Duodenal mucosa (tissue), 2 donors: ENCODE results near the gene CAND1.

Experiments
- H3K27ac ChIP-seq: one replicate; pipeline ENCODE4 v1.7.0; 2013; ENCODE audit warnings: low read depth, low read length
- H3K27me3 ChIP-seq, 2 donors: one replicate each; pipeline ENCODE4 v1.7.0; 2013; ENCODE audit warnings: low read length in 2 of 2, control low read depth in 1 of 2; ENCODE audit not compliant: insufficient read depth in 2 of 2, control insufficient read depth in 1 of 2
- H3K36me3 ChIP-seq, 2 donors: one replicate each; pipeline ENCODE4 v1.7.0; 2013; ENCODE audit warnings: low read length in 2 of 2, control low read depth in 1 of 2; ENCODE audit not compliant: insufficient read depth in 2 of 2, control insufficient read depth in 1 of 2
- H3K4me1 ChIP-seq, 2 donors: one replicate each; pipeline ENCODE4 v1.7.0; 2013; ENCODE audit warnings: low read length in 2 of 2, control low read depth in 1 of 2; ENCODE audit not compliant: insufficient read depth in 2 of 2, control insufficient read depth in 1 of 2
- H3K4me3 ChIP-seq, 2 donors: one replicate each; pipeline ENCODE4 v1.7.0; 2013; ENCODE audit warnings: low read length in 2 of 2, low read depth in 1 of 2
- H3K9ac ChIP-seq, 2 donors: one replicate each; pipeline ENCODE4 v1.7.0; 2013; ENCODE audit warnings: low read length in 2 of 2, low read depth in 1 of 2
- H3K9me3 ChIP-seq, 2 donors: one replicate each; pipeline ENCODE4 v1.7.0; 2013; ENCODE audit warnings: low read length in 2 of 2, control low read depth in 1 of 2; ENCODE audit not compliant: control insufficient read depth in 1 of 2

The CAND1 gene

DNA sequence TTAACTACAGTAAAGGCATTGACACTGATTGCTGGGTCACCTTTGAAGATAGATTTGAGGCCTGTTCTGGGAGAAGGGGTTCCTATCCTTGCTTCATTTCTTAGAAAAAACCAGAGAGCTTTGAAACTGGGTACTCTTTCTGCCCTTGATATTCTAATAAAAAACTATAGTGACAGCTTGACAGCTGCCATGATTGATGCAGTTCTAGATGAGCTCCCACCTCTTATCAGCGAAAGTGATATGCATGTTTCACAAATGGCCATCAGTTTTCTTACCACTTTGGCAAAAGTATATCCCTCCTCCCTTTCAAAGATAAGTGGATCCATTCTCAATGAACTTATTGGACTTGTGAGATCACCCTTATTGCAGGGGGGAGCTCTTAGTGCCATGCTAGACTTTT lies 36.4 kb downstream of the CAND1 start:
- Histone ChIP-seq H3K9ac (no peak overlapping the region), H3K9me3 (no peaks in the 10 kb centered on the region)

GRCh38 chr12:67306712-67307111 lies 37.6 kb downstream of the CAND1 start:
- Histone ChIP-seq H3K4me3 (no peak overlapping the region), H3K27me3 (no peaks in the 10 kb centered on the region), H3K36me3 (peaks cover 42 to 79% of the 10 kb centered on the region in 2 donors), H3K9me3 (no peaks in the 10 kb centered on the region), H3K4me1 (no peaks in the 10 kb centered on the region), H3K27ac (no peak overlapping the region), H3K9ac (no peak overlapping the region)

More for the DNA sequence above, 36.4 kb downstream of the CAND1 start:
- Histone ChIP-seq H3K27me3 (no peaks in the 10 kb centered on the region), H3K4me3 (no peak overlapping the region), H3K27ac (no peak overlapping the region), H3K36me3 (peaks cover 38 to 69% of the 10 kb centered on the region in 2 donors), H3K4me1 (no peaks in the 10 kb centered on the region)

GRCh38 chr12:67315661-67316060 lies 46.5 kb downstream of the CAND1 start:
- Histone ChIP-seq H3K9ac (no peak overlapping the region), H3K36me3 (peaks cover 11 to 42% of the 10 kb centered on the region in 2 donors), H3K9me3 (no peaks in the 10 kb centered on the region), H3K4me1 (no peaks in the 10 kb centered on the region), H3K27ac (no peak overlapping the region), H3K27me3 (no peaks in the 10 kb centered on the region), H3K4me3 (no peak overlapping the region)

GRCh38 chr12:67318786-67319185 lies 49.6 kb downstream of the CAND1 start:
- Histone ChIP-seq H3K36me3 (peaks cover 0 to 15% of the 10 kb centered on the region in 2 donors), H3K9ac (no peak overlapping the region), H3K27me3 (no peaks in the 10 kb centered on the region), H3K4me1 (no peaks in the 10 kb centered on the region), H3K4me3 (no peak overlapping the region), H3K27ac (no peak overlapping the region), H3K9me3 (no peaks in the 10 kb centered on the region)

- Histone ChIP-seq H3K27ac (no peak overlapping the region), H3K27me3 (no peaks in the 10 kb centered on the region), H3K9ac (no peak overlapping the region), H3K9me3 (no peaks in the 10 kb centered on the region), H3K36me3 (peaks cover 0 to 10% of the 10 kb centered on the region in 2 donors), H3K4me3 (no peak overlapping the region), H3K4me1 (no peaks in the 10 kb centered on the region)
Measured at GRCh38 chr12:67319936-67320335, 50.8 kb downstream of the CAND1 start.

DNA sequence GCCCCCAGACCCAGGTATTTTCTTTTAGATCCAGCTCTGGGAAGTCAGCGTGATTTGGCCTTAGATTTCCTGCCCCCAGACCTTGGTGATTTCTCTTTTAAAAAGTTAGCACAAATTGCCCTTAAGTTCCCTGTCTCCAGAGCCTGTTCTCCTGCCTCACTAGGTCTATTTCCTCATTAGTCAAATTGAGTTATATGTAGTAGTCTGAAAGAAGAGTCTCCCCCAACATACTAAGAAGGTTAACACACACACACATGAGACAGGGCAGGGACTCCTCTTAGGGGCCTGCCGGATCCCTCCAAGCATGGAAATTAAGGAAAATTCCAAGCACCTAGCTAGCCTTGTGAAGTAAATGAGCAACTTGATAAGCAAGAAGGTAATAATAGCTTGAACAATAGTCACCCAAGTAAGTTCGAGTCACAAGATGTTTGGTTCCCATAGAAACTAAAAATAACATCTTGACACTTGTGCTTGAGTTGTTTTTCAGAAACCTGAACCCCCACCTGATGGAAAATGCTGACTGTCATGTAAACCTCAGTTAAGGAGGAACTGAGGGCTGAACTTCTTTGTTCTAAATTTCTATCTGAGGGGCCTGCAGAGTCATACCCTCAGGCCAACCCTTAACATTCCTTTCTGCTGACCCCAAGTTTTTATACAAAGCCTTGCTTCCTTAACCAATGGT lies 51.6 kb downstream of the CAND1 start:
- Histone ChIP-seq H3K9me3 (no peaks in the 10 kb centered on the region), H3K36me3 (peaks cover 0 to 10% of the 10 kb centered on the region in 2 donors), H3K4me3 (no peak overlapping the region), H3K27ac (no peak overlapping the region), H3K9ac (no peak overlapping the region), H3K4me1 (no peaks in the 10 kb centered on the region), H3K27me3 (no peaks in the 10 kb centered on the region)

- Histone ChIP-seq H3K9ac (no peak overlapping the region), H3K4me3 (no peak overlapping the region), H3K27me3 (no peaks in the 10 kb centered on the region), H3K27ac (no peak overlapping the region), H3K36me3 (peaks cover 0 to 3% of the 10 kb centered on the region in 2 donors), H3K4me1 (no peaks in the 10 kb centered on the region), H3K9me3 (no peaks in the 10 kb centered on the region)
Measured at GRCh38 chr12:67322580-67322979, 53.4 kb downstream of the CAND1 start.

GRCh38 chr12:67323007-67323406 lies 53.8 kb downstream of the CAND1 start:
- Histone ChIP-seq H3K9me3 (no peaks in the 10 kb centered on the region), H3K27me3 (no peaks in the 10 kb centered on the region), H3K27ac (no peak overlapping the region), H3K4me3 (no peak overlapping the region), H3K4me1 (no peaks in the 10 kb centered on the region), H3K36me3 (peaks cover 0 to 3% of the 10 kb centered on the region in 2 donors), H3K9ac (no peak overlapping the region)

DNA sequence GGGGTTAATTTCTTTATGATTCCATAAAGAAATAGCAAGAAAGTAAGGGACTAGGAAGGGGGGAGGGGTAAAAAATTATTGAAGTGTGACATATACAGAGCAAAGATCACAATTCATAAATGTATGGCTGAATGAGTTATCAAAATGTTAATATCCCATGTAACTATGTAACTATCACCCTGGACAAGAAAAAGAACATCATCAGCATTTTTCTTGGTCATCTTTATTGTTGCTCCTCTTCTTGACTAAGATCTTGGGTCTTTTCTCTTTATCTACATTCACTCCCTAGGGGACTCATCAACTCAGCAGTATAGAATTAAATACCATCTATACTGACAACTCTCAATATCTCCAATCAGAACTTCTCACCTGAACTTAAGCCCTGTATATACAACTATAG lies 57.5 kb downstream of the CAND1 start:
- Histone ChIP-seq H3K4me3 (no peak overlapping the region), H3K9me3 (no peaks in the 10 kb centered on the region), H3K4me1 (no peaks in the 10 kb centered on the region), H3K27me3 (no peaks in the 10 kb centered on the region), H3K27ac (no peak overlapping the region), H3K36me3 (no peaks in the 10 kb centered on the region), H3K9ac (no peak overlapping the region)

- Histone ChIP-seq H3K27me3 (no peaks in the 10 kb centered on the region), H3K27ac (no peak overlapping the region), H3K4me1 (no peaks in the 10 kb centered on the region), H3K9me3 (no peaks in the 10 kb centered on the region), H3K9ac (no peak overlapping the region), H3K4me3 (no peak overlapping the region), H3K36me3 (no peaks in the 10 kb centered on the region)
Measured at GRCh38 chr12:67327466-67327865, 58.3 kb downstream of the CAND1 start.
